Astrocyte of the cerebellum (primary cell): ENCODE results near the gene C11orf16.

Experiments
- DNase-seq: peaks from one replicate; pipeline ENCODE4 v3.0.0-alpha.2; 2011; ENCODE audit warnings: low read depth
- H3K4me3 ChIP-seq: 2 replicates; pipeline ENCODE4 v1.5.1; 2011; ENCODE audit warnings: mild to moderate bottlenecking, low read depth, low read length, moderate library complexity
- in situ Hi-C: cut with HindIII; loops from 2 replicates; pipeline ENCODE4 v1.10.0; 2017; ENCODE audit warnings: low sequenced_read_pairs
- TF ChIP-seq, protein P1 (sequence below): IDR thresholded peaks from 2 replicates; pipeline ENCODE4 v1.5.1; 2012; ENCODE audit warnings: low read length, low read depth, moderate library complexity, mild to moderate bottlenecking; ENCODE audit errors: missing control alignments

Gene C11orf16

GRCh38 chr11:8871171-8871775 lies 61.5 kb downstream of the C11orf16 start:
- TF ChIP-seq, protein P1, sequence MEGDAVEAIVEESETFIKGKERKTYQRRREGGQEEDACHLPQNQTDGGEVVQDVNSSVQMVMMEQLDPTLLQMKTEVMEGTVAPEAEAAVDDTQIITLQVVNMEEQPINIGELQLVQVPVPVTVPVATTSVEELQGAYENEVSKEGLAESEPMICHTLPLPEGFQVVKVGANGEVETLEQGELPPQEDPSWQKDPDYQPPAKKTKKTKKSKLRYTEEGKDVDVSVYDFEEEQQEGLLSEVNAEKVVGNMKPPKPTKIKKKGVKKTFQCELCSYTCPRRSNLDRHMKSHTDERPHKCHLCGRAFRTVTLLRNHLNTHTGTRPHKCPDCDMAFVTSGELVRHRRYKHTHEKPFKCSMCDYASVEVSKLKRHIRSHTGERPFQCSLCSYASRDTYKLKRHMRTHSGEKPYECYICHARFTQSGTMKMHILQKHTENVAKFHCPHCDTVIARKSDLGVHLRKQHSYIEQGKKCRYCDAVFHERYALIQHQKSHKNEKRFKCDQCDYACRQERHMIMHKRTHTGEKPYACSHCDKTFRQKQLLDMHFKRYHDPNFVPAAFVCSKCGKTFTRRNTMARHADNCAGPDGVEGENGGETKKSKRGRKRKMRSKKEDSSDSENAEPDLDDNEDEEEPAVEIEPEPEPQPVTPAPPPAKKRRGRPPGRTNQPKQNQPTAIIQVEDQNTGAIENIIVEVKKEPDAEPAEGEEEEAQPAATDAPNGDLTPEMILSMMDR, result no peak
- DNase-seq, result peak; percentile 90
- peak overlapping the region; percentile 72 for H3K4me3 ChIP-seq
- in situ Hi-C loops, result no loop called here

GRCh38 chr11:8870411-8871170 lies 62.2 kb downstream of the C11orf16 start:
- DNase-seq, result no peak
- TF ChIP-seq, protein P1, result no peak
- in situ Hi-C loops, result no loop called here
- H3K4me3 ChIP-seq, result peak overlapping the region; percentile 72
